ENCODE measurements around the gene SPECC1L.

- no peak for TF ChIP-seq EZH2 (IDR thresholded peaks at IDR 0.05)
- no peak for TF ChIP-seq POLR2AphosphoS5 (IDR thresholded peaks at IDR 0.05; ENCODE audit: borderline replicate concordance, low read depth, low read length)
Observed at GRCh38 chr22:24426851-24427499, 156.3 kb downstream of the SPECC1L start.
